Mesendoderm (in vitro differentiated cells): ENCODE results near the gene PKIG.

Experiments used
- DNase-seq: peaks from one replicate; pipeline ENCODE4 v3.0.0; 2013
- H2AK5ac ChIP-seq: 2 replicates; pipeline ENCODE4 v1.6.1; 2013; ENCODE audit warnings: low read length, inconsistent platforms
- H2BK120ac ChIP-seq: 2 replicates; pipeline ENCODE4 v1.6.1; 2013; ENCODE audit warnings: low read depth, mild to moderate bottlenecking, low read length, moderate library complexity, mixed read lengths
- H2BK15ac ChIP-seq: replicated peaks from 2 replicates; pipeline ENCODE4 v1.6.1; 2013; ENCODE audit warnings: low read depth, mild to moderate bottlenecking, moderate library complexity
- H2BK5ac ChIP-seq: 2 replicates; pipeline ENCODE4 v1.6.1; 2013; ENCODE audit warnings: low read length, inconsistent platforms
- H3K18ac ChIP-seq: 2 replicates; pipeline ENCODE4 v1.6.1; 2013; ENCODE audit warnings: mild to moderate bottlenecking, low read length, mixed read lengths
- H3K23ac ChIP-seq: one replicate; pipeline ENCODE4 v1.6.1; 2013; ENCODE audit warnings: low read length
- H3K27ac ChIP-seq: 2 replicates; pipeline ENCODE4 v1.5.1; 2013; ENCODE audit warnings: low read depth, mild to moderate bottlenecking, inconsistent platforms, low read length, moderate library complexity
- H3K27me3 ChIP-seq: 2 replicates; pipeline ENCODE4 v1.6.1; 2013; ENCODE audit warnings: low read length, control low read depth, mild to moderate bottlenecking, inconsistent platforms; ENCODE audit not compliant: insufficient read depth, poor library complexity
- H3K36me3 ChIP-seq: 2 replicates; pipeline ENCODE4 v1.6.1; 2013; ENCODE audit warnings: low read length, inconsistent platforms; ENCODE audit not compliant: control insufficient read depth, insufficient read depth
- H3K4ac ChIP-seq: one replicate; pipeline ENCODE4 v1.6.1; 2013; ENCODE audit warnings: low read depth, mild to moderate bottlenecking, low read length, moderate library complexity
- H3K4me1 ChIP-seq: 2 replicates; pipeline ENCODE4 v1.6.1; 2013; ENCODE audit warnings: low read depth, low read length, inconsistent platforms; ENCODE audit not compliant: control insufficient read depth
- H3K4me2 ChIP-seq: 2 replicates; pipeline ENCODE4 v1.6.1; 2013; ENCODE audit warnings: low read length
- H3K4me3 ChIP-seq: 2 replicates; pipeline ENCODE4 v1.5.1; 2013; ENCODE audit warnings: mild to moderate bottlenecking, low read length
- H3K56ac ChIP-seq: one replicate; pipeline ENCODE4 v1.6.1; 2013; ENCODE audit warnings: low read length
- H3K79me1 ChIP-seq: 2 replicates; pipeline ENCODE4 v1.6.1; 2013; ENCODE audit warnings: low read length, inconsistent platforms
- H3K79me2 ChIP-seq: 2 replicates; pipeline ENCODE4 v1.6.1; 2013; ENCODE audit warnings: mild to moderate bottlenecking, low read length; ENCODE audit not compliant: control insufficient read depth, insufficient read depth
- H3K9ac ChIP-seq: 2 replicates; pipeline ENCODE4 v1.6.1; 2013; ENCODE audit warnings: low read length, inconsistent platforms
- H4K5ac ChIP-seq: one replicate; pipeline ENCODE4 v1.6.1; 2013; ENCODE audit warnings: low read length
- H4K8ac ChIP-seq: one replicate; pipeline ENCODE4 v1.6.1; 2013; ENCODE audit warnings: low read depth, mild to moderate bottlenecking, control low read depth, low read length, moderate library complexity
- WGBS: extraction: QIAGEN DNeasy Blood & Tissue Kit; methylation state at CpG from one replicate; pipeline ENCODE4 v1.1.7; 2013; ENCODE audit warnings: low lambda C conversion rate, missing lambda C conversion rate; ENCODE audit not compliant: insufficient coverage; ENCODE audit errors: extremely low coverage; 5-methylcytosine and 5-hydroxymethylcytosine counted together

Gene PKIG

DNA sequence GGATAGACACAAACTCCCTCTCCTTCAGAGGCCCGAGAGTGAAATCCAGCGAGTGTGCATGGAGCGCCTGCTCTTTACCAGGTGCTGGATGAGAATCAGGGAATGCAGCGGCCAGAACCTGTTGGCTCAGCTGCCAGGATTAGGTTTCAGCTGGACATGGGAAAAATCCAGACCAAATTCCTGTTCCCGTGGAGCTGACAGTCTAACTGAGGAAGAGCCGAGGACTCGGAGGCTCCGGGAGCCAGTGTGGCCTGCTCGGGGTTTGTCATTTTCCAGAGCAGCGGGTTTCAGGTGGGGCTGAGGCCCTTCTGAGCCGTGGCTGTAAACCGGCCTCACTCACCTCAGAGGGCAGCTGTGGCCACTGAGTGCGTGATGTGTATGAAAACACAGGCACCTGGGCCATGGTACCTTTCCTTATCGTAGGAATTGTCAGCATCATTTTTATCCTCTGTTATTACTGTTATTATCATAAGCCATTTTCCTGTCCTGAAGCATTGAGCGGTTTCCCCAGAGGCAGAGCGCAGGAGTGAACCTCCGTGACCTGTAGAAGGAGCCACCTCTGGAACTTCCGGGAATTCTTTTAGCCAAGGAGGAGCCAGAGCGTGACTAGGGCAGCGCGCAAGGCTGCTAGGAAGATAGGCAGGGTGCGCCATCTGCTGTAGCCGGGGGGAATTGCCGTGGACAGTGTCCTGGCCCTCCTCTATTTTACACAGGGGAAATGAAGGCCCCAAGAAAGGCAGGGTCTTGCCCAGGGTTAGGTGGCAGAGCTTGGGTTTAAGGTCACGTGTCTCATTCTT, 27.3 kb downstream of the PKIG start:
- H3K36me3 ChIP-seq = no peaks in the 10 kb centered on the region
- no peak overlapping the region for H2BK5ac ChIP-seq
- H3K4me2 ChIP-seq = no peak overlapping the region
- no peak overlapping the region for H2BK120ac ChIP-seq
- H3K9ac ChIP-seq = peak overlapping the region; percentile 14
- peak overlapping the region; percentile 54 for H3K56ac ChIP-seq
- H3K23ac ChIP-seq = no peak overlapping the region
- no peak overlapping the region for H4K5ac ChIP-seq
- H3K27ac ChIP-seq = peak overlapping the region; percentile 60
- no peak overlapping the region for H2AK5ac ChIP-seq
- H3K18ac ChIP-seq = peak overlapping the region; percentile 29
- no peaks in the 10 kb centered on the region for H3K79me2 ChIP-seq
- peak; percentile 95 for DNase-seq
- no peak overlapping the region for H3K4ac ChIP-seq
- no peaks in the 10 kb centered on the region for H3K27me3 ChIP-seq
- no peaks in the 10 kb centered on the region for H3K79me1 ChIP-seq
- no CpG with 5 or more reads among the region's 25 CpGs for WGBS
- H4K8ac ChIP-seq = no peak overlapping the region
- no peaks in the 10 kb centered on the region for H3K4me1 ChIP-seq
- H3K4me3 ChIP-seq = no peak overlapping the region
- H2BK15ac ChIP-seq = no peak overlapping the region

DNA sequence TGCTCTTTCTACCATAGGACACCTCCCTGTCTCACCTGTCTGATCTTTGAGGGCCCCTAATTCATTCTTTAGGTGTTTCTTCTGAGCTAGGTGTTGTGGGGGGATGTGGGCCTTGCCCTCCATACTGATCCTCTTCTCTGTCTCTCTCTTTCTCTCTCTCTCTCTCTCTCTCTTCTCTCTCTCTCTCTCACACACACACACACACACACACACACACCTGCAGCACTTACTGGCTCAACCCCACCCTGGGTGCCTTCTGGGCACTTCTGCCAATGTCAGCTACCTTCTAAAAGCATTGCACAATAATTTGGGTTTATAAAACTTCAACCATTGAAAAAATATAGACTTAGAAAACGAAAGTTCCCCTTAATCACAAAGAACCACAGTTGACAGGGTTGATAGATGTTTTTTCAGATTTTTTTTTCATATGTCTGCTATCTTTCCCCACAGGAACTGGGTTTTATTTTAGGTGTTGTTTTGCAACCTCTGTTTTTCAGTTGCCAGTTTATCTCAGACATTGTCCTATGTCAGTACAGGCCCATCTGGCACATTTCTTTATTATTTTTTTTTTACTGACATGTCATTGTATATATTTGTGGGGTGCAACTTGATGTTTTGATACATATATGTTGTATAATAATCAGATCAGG, 28.1 kb downstream of the PKIG start:
- Histone ChIP-seq H3K79me1 (no peaks in the 10 kb centered on the region), H3K36me3 (no peaks in the 10 kb centered on the region), H3K23ac (no peak overlapping the region), H3K27ac (no peak overlapping the region), H3K18ac (no peak overlapping the region), H2AK5ac (no peak overlapping the region), H2BK5ac (no peak overlapping the region), H3K79me2 (no peaks in the 10 kb centered on the region), H3K4me2 (no peak overlapping the region), H3K9ac (no peak overlapping the region), H4K8ac (no peak overlapping the region), H2BK15ac (no peak overlapping the region), H3K4ac (no peak overlapping the region), H3K56ac (peak overlapping the region; percentile 52), H3K27me3 (no peaks in the 10 kb centered on the region), H2BK120ac (no peak overlapping the region), H3K4me1 (no peaks in the 10 kb centered on the region), H4K5ac (no peak overlapping the region), H3K4me3 (no peak overlapping the region)
- DNase-seq = no peak
- WGBS = no CpG with 5 or more reads among the region's 1 CpG

- no peak overlapping the region for H4K8ac ChIP-seq
- H2BK5ac ChIP-seq = no peak overlapping the region
- no peak overlapping the region for H3K56ac ChIP-seq
- H3K4ac ChIP-seq = no peak overlapping the region
- no peak overlapping the region for H3K4me2 ChIP-seq
- H3K27ac ChIP-seq = no peak overlapping the region
- H3K18ac ChIP-seq = no peak overlapping the region
- H4K5ac ChIP-seq = no peak overlapping the region
- H2AK5ac ChIP-seq = no peak overlapping the region
- no peaks in the 10 kb centered on the region for H3K79me2 ChIP-seq
- H2BK15ac ChIP-seq = no peak overlapping the region
- no peak overlapping the region for H3K4me3 ChIP-seq
- no peak overlapping the region for H2BK120ac ChIP-seq
- H3K23ac ChIP-seq = no peak overlapping the region
- no peaks in the 10 kb centered on the region for H3K36me3 ChIP-seq
- peaks cover 1% of the 10 kb centered on the region for H3K4me1 ChIP-seq
- no peak overlapping the region for H3K9ac ChIP-seq
- no peak for DNase-seq
- no peaks in the 10 kb centered on the region for H3K27me3 ChIP-seq
- H3K79me1 ChIP-seq = no peaks in the 10 kb centered on the region
- WGBS = no CpG with 5 or more reads among the region's 5 CpGs
These were observed 31.2 kb downstream of the PKIG start for GRCh38 chr20:44613575-44613974.

- H3K27ac ChIP-seq = no peak overlapping the region
- H2BK15ac ChIP-seq = no peak overlapping the region
- no peak overlapping the region for H3K4me2 ChIP-seq
- DNase-seq = no peak
- H3K4ac ChIP-seq = no peak overlapping the region
- H3K18ac ChIP-seq = no peak overlapping the region
- H4K8ac ChIP-seq = no peak overlapping the region
- H3K56ac ChIP-seq = no peak overlapping the region
- H2BK5ac ChIP-seq = no peak overlapping the region
- no peaks in the 10 kb centered on the region for H3K27me3 ChIP-seq
- H3K79me2 ChIP-seq = no peaks in the 10 kb centered on the region
- H2BK120ac ChIP-seq = no peak overlapping the region
- no peak overlapping the region for H3K4me3 ChIP-seq
- no peak overlapping the region for H3K23ac ChIP-seq
- no CpG with 5 or more reads among the region's 14 CpGs for WGBS
- no peaks in the 10 kb centered on the region for H3K79me1 ChIP-seq
- H3K9ac ChIP-seq = no peak overlapping the region
- H3K4me1 ChIP-seq = peaks cover 1% of the 10 kb centered on the region
- H2AK5ac ChIP-seq = no peak overlapping the region
- H3K36me3 ChIP-seq = peaks cover 1% of the 10 kb centered on the region
- H4K5ac ChIP-seq = no peak overlapping the region
These were observed 32.1 kb downstream of the PKIG start for GRCh38 chr20:44614525-44614924.

DNA sequence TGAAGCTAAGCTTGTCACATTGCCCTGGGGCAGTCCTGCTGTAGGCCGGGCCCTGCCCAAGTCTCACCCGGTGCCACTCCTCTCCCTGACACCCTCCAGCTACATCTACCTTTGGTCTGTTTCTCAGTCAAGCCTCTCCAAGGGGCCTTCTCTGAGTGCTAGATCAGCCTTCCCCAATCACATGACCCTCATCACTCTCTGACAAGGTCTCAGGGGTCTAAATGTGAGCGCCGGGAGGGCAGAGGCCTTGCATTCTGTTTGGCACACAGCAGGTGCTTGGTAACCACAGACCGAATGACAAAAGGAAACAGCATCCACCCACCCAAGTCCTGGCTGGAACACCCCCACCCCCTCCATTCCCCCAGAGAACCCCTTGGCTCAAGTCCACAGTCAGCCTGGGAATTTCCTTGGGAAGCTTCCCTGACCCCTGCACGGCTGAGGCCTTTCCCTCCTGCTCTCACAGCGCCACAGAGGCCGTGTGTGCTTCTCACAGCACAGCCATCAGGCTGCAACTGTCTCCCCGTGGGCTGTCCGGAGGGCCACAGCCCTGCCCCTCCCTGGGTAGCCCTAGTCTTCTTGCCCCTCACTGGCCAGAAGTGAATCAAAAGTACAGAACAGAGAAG, 32.9 kb downstream of the PKIG start:
- Histone ChIP-seq H3K27ac (no peak overlapping the region), H2BK15ac (no peak overlapping the region), H3K18ac (no peak overlapping the region), H3K4me3 (no peak overlapping the region), H3K23ac (no peak overlapping the region), H2AK5ac (no peak overlapping the region), H2BK120ac (no peak overlapping the region), H3K4me1 (peaks cover 1% of the 10 kb centered on the region), H3K79me2 (no peaks in the 10 kb centered on the region), H3K27me3 (no peaks in the 10 kb centered on the region), H2BK5ac (no peak overlapping the region), H3K9ac (no peak overlapping the region), H3K56ac (no peak overlapping the region), H3K79me1 (no peaks in the 10 kb centered on the region), H3K4me2 (no peak overlapping the region), H4K8ac (no peak overlapping the region), H3K36me3 (peaks cover 4% of the 10 kb centered on the region), H4K5ac (no peak overlapping the region), H3K4ac (no peak overlapping the region)
- no CpG with 5 or more reads among the region's 10 CpGs for WGBS
- DNase-seq = no peak
